GM23338 (cell line): ENCODE measurements around the gene NBPF9. TPM values are rescaled to one million over a fixed set of nuclear protein-coding genes. Genes with fewer than 3 reads are reported as not detected.
"Not testable (repeated sequence)": the region's sequence is repeated elsewhere in the genome, so short reads cannot be mapped to it uniquely, and the experiment has no call there.

Experiments
- ATAC-seq: fragments of 200-7000 bp; cut with Tn5 transposase; 3 replicates; pipeline ENCODE4 v1.9.1; 2020
- DNase-seq: peaks from one replicate; pipeline ENCODE4 v3.0.0-alpha.2; 2015; ENCODE audit warnings: low spot score
- H2AFZ ChIP-seq: fragments of 200-600 bp; sonication (generic); 2 replicates; pipeline ENCODE4 v1.8.0; 2016; ENCODE audit warnings: antibody characterized with exemption, mild to moderate bottlenecking, moderate library complexity
- H3F3A ChIP-seq: fragments of 200-600 bp; sonication (generic); replicated peaks from 2 replicates; pipeline ENCODE4 v1.8.0; 2017; ENCODE audit warnings: antibody characterized with exemption, mixed run types, low read depth
- H3K27ac ChIP-seq: fragments of 200-600 bp; sonication (generic); 2 replicates; pipeline ENCODE4 v1.6.1; 2016; ENCODE audit warnings: low read depth
- H3K27me3 ChIP-seq: fragments of 200-600 bp; sonication (generic); 2 replicates; pipeline ENCODE4 v1.8.0; 2016; ENCODE audit warnings: mild to moderate bottlenecking, mixed run types, moderate library complexity; ENCODE audit not compliant: insufficient read depth
- H3K36me3 ChIP-seq: fragments of 200-600 bp; sonication (generic); 2 replicates; pipeline ENCODE4 v1.8.0; 2016; ENCODE audit warnings: mild to moderate bottlenecking; ENCODE audit not compliant: insufficient read depth
- H3K4me1 ChIP-seq: fragments of 200-600 bp; sonication (generic); 2 replicates; pipeline ENCODE4 v1.8.0; 2016; ENCODE audit warnings: mild to moderate bottlenecking, moderate library complexity; ENCODE audit not compliant: insufficient read depth
- H3K4me2 ChIP-seq: fragments of 200-600 bp; sonication (generic); 2 replicates; pipeline ENCODE4 v1.7.1; 2017; ENCODE audit warnings: mixed run types
- H3K4me3 ChIP-seq: fragments of 200-600 bp; sonication (generic); 2 replicates; pipeline ENCODE4 v1.6.1; 2016; ENCODE audit warnings: mixed run types
- H3K79me2 ChIP-seq: fragments of 200-600 bp; sonication (generic); replicated peaks from 2 replicates; pipeline ENCODE4 v1.8.0; 2017; ENCODE audit warnings: mild to moderate bottlenecking; ENCODE audit not compliant: insufficient read depth
- H3K9me2 ChIP-seq: fragments of 200-600 bp; sonication (generic); 2 replicates; pipeline ENCODE4 v1.8.0; 2017; ENCODE audit not compliant: insufficient read depth
- H4K20me1 ChIP-seq: fragments of 200-600 bp; sonication (generic); replicated peaks from 2 replicates; pipeline ENCODE4 v1.8.0; 2017; ENCODE audit warnings: mild to moderate bottlenecking; ENCODE audit not compliant: insufficient read depth
- H3K27ac Mint-ChIP-seq: 2 replicates; pipeline ENCODE4 v1.8.0; 2020; ENCODE audit warnings: inconsistent platforms, mild to moderate bottlenecking, moderate library complexity, mixed read lengths
- H3K27me3 Mint-ChIP-seq: 3 replicates; pipeline ENCODE4 v1.8.0; 2022; ENCODE audit warnings: low read depth, mild to moderate bottlenecking, moderate library complexity, mixed read lengths, inconsistent platforms; ENCODE audit not compliant: insufficient read depth, poor library complexity
- H3K36me3 Mint-ChIP-seq: 3 replicates; pipeline ENCODE4 v1.8.0; 2021; ENCODE audit warnings: low read depth, mild to moderate bottlenecking, inconsistent platforms, moderate library complexity, mixed read lengths
- H3K4me1 Mint-ChIP-seq: 3 replicates; pipeline ENCODE4 v1.8.0; 2020; ENCODE audit warnings: mild to moderate bottlenecking, inconsistent platforms, mixed read lengths
- H3K4me3 Mint-ChIP-seq: 3 replicates; pipeline ENCODE4 v1.8.0; 2021; ENCODE audit warnings: moderate library complexity, mild to moderate bottlenecking, inconsistent platforms, mixed read lengths
- H3K9me3 Mint-ChIP-seq: 3 replicates; pipeline ENCODE4 v1.8.0; 2020; ENCODE audit warnings: moderate library complexity, mild to moderate bottlenecking, inconsistent platforms, mixed read lengths
- polyA plus RNA-seq: library from polyadenylated mRNA; unstranded; fragments of >200 nt; fragmentation: Nextera tagmentation; extraction: Ambion mirVana; gene quantifications from 2 replicates; pipeline ENCODE4 v1.2.1, GENCODE V29; 2016
- total RNA-seq: library from RNA; depleted of rRNA; stranded (reverse); fragments of >200 nt; shearing (Covaris generic); gene quantifications from 2 replicates; pipeline ENCODE4 v1.2.3, GENCODE V29; 2014

Gene NBPF9
- total and polyA plus RNA-seq, 2 experiments from 2014 or later: 1.9 to 3.1 TPM

DNA sequence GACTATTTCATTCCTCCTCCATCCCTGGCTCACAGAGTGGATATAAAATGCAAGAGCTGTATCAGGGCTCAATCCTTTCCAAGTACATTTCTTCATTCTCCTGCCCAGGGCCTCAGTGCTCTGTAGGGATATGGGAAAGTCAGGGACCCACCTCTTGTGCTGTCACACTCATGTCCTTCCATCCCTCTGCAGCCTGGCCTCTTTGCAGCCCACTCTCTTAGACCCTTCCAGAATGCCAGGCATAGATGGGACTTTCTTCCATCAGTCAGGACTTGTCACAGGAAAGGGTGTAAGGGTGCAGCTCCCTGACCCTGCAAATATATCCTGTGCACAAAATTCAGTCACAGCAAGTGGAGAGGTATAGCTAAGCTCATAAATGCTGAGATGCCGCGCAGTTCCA lies 86.7 kb downstream of the NBPF9 start:
- H3K36me3 ChIP-seq, H3K4me1 Mint-ChIP-seq, H2AFZ ChIP-seq, DNase-seq, H3F3A ChIP-seq, H3K9me2 ChIP-seq, H3K4me1 ChIP-seq, H3K27ac ChIP-seq, H3K79me2 ChIP-seq, H3K36me3 Mint-ChIP-seq, H3K27ac Mint-ChIP-seq, H3K9me3 Mint-ChIP-seq, H3K4me3 Mint-ChIP-seq, H3K4me3 ChIP-seq, H3K4me2 ChIP-seq, H3K27me3 Mint-ChIP-seq, H3K27me3 ChIP-seq, ATAC-seq, H4K20me1 ChIP-seq: not testable (repeated sequence)

DNA sequence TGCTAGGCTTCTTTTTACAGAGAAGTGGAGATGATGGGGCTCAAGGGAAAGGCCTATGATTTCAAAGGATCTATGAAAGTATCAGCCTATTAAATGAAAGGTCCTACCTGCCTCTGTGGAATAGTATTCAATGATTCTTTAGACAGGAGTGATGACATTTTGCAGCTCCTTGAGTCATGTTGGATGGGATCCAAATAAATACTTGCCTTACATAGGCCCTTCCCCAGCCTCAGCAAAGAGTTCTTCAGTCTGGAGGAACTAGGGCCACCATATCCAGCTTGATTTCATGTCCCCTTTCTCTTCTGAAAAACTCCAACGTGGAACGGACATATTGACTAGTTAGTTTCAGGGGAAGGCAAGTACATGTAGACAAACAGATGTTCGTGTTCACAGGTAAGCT lies 87.8 kb downstream of the NBPF9 start:
- H3K36me3 ChIP-seq, DNase-seq, H3K4me2 ChIP-seq, H3K36me3 Mint-ChIP-seq, H3K9me2 ChIP-seq, H2AFZ ChIP-seq, H3K27me3 ChIP-seq, ATAC-seq, H3K27ac ChIP-seq, H3K4me1 Mint-ChIP-seq, H3K4me3 ChIP-seq, H3K27me3 Mint-ChIP-seq, H3K4me3 Mint-ChIP-seq, H3K4me1 ChIP-seq, H3F3A ChIP-seq, H3K79me2 ChIP-seq, H4K20me1 ChIP-seq, H3K9me3 Mint-ChIP-seq, H3K27ac Mint-ChIP-seq: not testable (repeated sequence)

GRCh38 chr1:149013513-149013912 lies 89.8 kb downstream of the NBPF9 start:
- not testable (repeated sequence) for H3K4me2 ChIP-seq, DNase-seq, H3K27me3 ChIP-seq, H3K4me1 Mint-ChIP-seq, H3K27me3 Mint-ChIP-seq, H3K4me3 ChIP-seq, ATAC-seq, H4K20me1 ChIP-seq, H3K79me2 ChIP-seq, H3K27ac Mint-ChIP-seq, H3K9me2 ChIP-seq, H2AFZ ChIP-seq, H3K36me3 ChIP-seq, H3K36me3 Mint-ChIP-seq, H3K27ac ChIP-seq, H3K4me1 ChIP-seq, H3K9me3 Mint-ChIP-seq, H3F3A ChIP-seq, H3K4me3 Mint-ChIP-seq

GRCh38 chr1:149012599-149012998 lies 90.8 kb downstream of the NBPF9 start:
- H3K27ac ChIP-seq, H4K20me1 ChIP-seq, H3K36me3 ChIP-seq, ATAC-seq, H3K9me2 ChIP-seq, H3K4me3 ChIP-seq, H3K9me3 Mint-ChIP-seq, H3K27me3 ChIP-seq, H3K79me2 ChIP-seq, H3F3A ChIP-seq, H3K4me3 Mint-ChIP-seq, H2AFZ ChIP-seq, H3K27ac Mint-ChIP-seq, H3K4me1 ChIP-seq, H3K27me3 Mint-ChIP-seq, H3K4me1 Mint-ChIP-seq, H3K4me2 ChIP-seq, H3K36me3 Mint-ChIP-seq, DNase-seq: not testable (repeated sequence)

- H3K79me2 ChIP-seq, DNase-seq, H3K9me2 ChIP-seq, H3K4me1 Mint-ChIP-seq, H3K4me3 ChIP-seq, H4K20me1 ChIP-seq, H3K4me1 ChIP-seq, H3K27me3 Mint-ChIP-seq, H3K4me3 Mint-ChIP-seq, H3K4me2 ChIP-seq, H3K9me3 Mint-ChIP-seq, H3K27me3 ChIP-seq, ATAC-seq, H3K36me3 Mint-ChIP-seq, H3K36me3 ChIP-seq, H3K27ac Mint-ChIP-seq, H3K27ac ChIP-seq, H3F3A ChIP-seq, H2AFZ ChIP-seq: not testable (repeated sequence)
These were observed 93.6 kb downstream of the NBPF9 start for GRCh38 chr1:149009761-149010160.

GRCh38 chr1:149008769-149009168 lies 94.6 kb downstream of the NBPF9 start:
- ATAC-seq, H2AFZ ChIP-seq, H3K4me3 ChIP-seq, H3K79me2 ChIP-seq, H3K27me3 Mint-ChIP-seq, H3F3A ChIP-seq, H3K4me2 ChIP-seq, H3K36me3 Mint-ChIP-seq, H4K20me1 ChIP-seq, H3K9me3 Mint-ChIP-seq, H3K4me3 Mint-ChIP-seq, DNase-seq, H3K36me3 ChIP-seq, H3K9me2 ChIP-seq, H3K27ac Mint-ChIP-seq, H3K4me1 Mint-ChIP-seq, H3K4me1 ChIP-seq, H3K27ac ChIP-seq, H3K27me3 ChIP-seq: not testable (repeated sequence)

- not testable (repeated sequence) for H3K36me3 ChIP-seq, H3K79me2 ChIP-seq, H2AFZ ChIP-seq, H4K20me1 ChIP-seq, DNase-seq, H3F3A ChIP-seq, H3K36me3 Mint-ChIP-seq, H3K27me3 ChIP-seq, H3K9me3 Mint-ChIP-seq, ATAC-seq, H3K27me3 Mint-ChIP-seq, H3K4me3 Mint-ChIP-seq, H3K4me1 ChIP-seq, H3K4me3 ChIP-seq, H3K4me2 ChIP-seq, H3K9me2 ChIP-seq, H3K4me1 Mint-ChIP-seq, H3K27ac Mint-ChIP-seq, H3K27ac ChIP-seq
These were observed 95.0 kb downstream of the NBPF9 start for GRCh38 chr1:149008326-149008725.
